HG03342 (cell line): ENCODE results near the gene ONECUT3.
A peak's percentile ranks its signal among the peaks of the same experiment; 100 is the strongest.
"Not testable (repeated sequence)": the region's sequence is repeated elsewhere in the genome, so short reads cannot be mapped to it uniquely, and the experiment has no call there.

Experiments
- ATAC-seq: cut with Tn5 transposase; IDR thresholded peaks from one replicate; pipeline ENCODE4 v1.9.1; 2021; ENCODE audit warnings: mild to moderate bottlenecking, moderate library complexity; ENCODE audit not compliant: unreplicated experiment

ONECUT3 gene

GRCh38 chr19:1790054-1790792, 36.9 kb downstream of the ONECUT3 start:
- no peak for ATAC-seq

DNA sequence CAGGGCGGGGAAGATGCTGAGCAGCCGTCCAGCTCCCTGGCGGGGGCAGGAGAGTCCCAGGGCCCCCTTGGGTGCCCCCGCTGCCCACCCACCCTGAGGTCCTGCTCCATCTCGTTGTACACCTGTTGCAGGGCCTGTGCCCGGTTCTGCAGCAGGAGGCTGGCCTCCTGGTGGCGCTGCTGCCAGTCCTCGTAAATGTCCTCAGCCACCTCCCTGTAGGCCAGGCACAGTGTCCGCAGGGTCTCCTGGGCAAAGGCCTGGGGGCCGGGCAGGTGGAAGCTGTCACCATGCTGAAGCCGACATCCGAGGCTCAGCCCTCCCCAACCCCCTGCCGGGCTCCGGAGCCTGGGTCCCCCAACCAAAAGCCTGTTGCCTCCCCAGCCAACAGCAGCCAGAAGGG, 38.6 kb downstream of the ONECUT3 start:
- ATAC-seq, result no peak

DNA sequence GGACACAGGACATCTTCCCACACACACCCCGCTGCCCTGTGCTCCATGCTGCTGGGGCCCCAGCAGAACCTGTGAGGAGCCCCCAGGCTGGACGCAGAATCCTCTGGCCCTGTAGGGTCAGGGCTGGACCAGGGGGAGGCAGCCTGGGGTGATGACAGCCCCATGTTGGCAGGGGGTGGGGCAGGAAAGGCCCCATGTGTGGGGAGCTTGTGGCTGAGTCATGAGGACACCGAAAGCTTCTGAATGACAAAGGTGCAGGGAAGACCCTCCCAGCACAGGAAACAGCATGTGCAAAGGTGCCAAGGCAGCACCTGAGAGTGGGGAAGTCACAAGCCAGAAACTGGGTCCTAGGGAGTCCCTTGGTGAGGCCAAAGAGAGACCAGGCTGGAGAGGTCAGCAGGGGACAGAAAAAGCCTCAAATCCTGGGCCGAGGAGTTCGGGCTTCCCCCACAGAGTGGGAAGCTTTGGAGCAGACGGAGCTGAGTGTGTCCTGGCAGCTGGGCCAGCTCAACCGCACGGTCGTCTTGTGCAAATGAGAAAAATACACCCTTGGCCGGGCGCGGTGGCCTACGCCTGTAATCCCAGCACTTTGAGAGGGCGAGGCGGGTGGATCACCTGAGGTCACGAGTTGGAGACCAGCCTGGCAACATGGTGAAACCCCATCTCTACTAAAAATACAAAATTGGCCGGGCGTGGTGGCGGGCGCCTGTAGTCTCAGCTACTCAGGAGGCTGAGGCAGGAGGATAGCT, 41.3 kb downstream of the ONECUT3 start:
- no peak for ATAC-seq

GRCh38 chr19:1796395-1797142, 43.3 kb downstream of the ONECUT3 start:
- ATAC-seq, result no peak

DNA sequence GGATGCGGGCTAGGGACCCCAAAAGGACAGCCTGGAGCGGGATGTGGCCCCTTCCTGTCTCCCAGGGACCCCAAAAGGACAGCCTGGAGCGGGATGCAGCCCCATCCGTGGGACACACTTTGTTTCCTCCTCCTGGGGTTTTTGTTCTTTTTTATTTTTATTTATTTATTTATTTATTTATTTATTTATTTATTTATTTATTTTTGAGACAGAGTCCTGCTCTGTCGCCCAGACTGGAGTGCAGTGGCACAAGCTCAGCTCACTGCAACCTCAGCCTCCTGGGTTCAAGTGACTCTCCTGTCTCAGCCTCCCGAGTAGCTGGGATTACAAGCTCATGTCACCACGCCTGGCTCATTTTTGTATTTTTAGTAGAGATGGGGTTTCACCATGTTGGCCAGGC, 44.0 kb downstream of the ONECUT3 start:
- ATAC-seq, result not testable (repeated sequence)

- no peak for ATAC-seq
These were observed 46.5 kb downstream of the ONECUT3 start for GRCh38 chr19:1799695-1800342.

DNA sequence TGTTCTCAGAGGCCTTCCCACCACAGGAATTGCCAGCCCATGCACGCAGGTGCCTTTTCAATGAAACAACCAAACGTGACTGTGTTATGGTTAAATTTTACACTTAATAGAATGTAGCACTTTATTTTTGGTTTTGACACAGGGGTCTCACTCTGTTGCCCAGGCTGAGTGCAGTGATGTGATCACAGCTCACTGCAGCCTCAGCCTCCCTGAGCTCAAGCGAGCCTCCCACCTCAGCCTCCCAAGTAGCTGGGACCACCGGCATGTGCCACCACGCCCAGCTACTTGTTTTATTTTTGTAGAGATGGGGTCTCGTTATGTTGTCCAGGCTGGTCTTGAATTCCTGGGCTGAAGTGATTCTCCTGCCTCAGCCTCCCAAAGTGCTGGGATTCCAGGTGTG, 51.6 kb downstream of the ONECUT3 start:
- ATAC-seq, result no peak

DNA sequence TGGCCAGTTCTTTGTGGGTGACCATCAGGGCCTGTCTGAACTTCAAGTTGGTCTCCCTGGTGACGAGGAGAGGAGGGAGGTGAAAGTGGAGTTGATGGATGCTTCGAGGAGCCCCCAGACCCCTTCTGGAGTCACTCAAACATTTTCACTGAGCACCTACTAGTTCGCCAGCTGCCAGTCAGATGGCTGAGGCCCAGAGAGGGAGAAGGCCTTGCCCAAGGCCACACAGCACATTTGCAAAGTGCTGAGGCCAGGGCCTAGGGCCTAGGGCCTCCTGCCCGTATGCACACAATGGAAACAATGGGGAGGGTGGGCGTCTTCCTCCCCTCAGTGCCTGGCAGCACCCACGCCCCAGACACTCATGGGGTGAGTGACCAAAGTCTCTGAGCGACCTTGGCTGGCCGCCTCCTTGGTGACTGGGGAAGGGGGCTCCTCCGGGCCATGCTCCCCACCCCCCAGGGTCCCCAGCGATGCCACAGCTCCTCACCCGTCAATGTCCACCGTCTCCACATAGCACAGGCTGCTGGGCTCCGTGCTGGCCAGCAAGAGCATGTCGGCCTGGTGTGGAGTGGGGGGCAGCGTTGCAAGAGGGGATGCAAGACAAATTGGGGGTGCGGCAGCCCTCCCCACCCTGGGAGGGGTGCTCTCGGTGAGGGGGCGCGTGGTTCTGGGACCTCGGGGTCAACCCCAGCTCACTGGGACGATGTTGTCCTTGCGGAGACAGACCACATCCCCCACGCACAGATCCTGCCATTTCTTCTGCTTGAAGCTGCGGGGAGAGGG, 52.3 kb downstream of the ONECUT3 start:
- no peak for ATAC-seq

DNA sequence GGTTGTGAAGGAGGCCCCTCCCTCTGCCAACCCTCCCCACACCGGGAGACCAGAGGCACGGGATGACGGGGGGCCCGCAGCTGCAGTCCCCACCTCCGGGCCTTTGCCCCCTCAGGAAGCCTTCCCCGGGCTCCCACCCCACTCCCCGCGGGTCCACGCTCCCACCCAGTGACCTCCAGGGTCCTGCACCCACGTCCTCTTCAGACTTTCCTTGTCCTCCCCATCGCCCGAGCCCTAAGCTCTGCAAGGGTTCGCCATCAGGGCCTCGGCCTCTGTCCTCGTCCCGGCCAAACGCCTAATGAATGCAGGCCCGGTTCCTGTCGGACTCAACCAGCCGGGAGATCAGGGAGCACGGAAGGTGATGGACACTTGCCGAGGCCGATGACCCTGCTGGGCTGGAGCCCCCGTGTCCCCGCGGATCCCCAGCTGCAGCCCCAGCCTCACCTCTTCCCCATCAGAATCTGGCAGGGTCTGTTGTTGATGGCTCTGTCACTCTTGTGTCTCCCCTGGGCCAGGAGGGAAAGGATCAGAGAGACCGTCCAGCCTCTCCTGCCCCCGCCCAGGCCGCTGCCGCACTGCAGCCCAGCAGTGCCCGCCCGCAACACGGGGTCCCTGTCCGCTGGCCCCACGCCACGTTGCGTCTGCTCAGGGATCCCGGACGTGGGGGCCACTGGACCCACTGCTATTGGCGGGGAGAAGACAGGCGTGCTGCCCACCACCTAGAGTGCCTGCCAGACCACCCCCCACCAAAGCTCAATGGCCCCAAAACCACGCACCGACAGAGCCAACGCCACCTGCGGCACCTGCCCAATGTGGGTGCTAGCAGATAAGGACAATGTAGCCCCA, 53.1 kb downstream of the ONECUT3 start:
- no peak for ATAC-seq

DNA sequence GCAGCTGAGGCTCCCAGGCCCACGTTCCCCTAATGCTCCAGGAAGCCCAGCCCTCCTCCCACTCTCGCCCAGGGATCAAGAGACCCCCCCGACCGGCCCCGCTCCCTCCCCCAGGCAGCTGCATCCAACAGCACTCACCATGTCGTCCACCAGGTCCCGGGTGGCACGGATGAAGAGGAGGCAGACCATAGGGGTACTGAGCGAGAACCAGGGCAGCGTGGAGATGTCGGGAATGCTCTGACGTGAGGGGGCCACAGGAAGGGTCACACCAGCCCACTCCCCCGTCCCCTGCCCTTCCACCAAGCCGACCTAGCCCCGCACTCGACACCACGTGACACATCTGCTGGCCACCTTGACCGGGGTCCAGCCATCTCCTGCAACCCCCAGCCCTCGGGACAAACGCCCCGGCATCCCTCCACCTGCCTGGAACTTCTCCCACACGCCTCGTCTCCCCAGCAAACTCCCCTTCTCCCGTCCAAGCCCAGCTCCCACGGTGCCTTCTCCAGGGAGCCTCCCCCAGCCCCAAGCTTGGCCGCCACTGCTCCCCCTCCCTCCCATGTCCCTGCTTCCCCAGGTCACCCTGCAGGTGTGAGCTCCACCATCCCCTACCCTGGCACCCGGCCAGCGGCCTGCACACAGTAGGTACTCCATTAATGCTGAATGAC, 53.9 kb downstream of the ONECUT3 start:
- no peak for ATAC-seq

DNA sequence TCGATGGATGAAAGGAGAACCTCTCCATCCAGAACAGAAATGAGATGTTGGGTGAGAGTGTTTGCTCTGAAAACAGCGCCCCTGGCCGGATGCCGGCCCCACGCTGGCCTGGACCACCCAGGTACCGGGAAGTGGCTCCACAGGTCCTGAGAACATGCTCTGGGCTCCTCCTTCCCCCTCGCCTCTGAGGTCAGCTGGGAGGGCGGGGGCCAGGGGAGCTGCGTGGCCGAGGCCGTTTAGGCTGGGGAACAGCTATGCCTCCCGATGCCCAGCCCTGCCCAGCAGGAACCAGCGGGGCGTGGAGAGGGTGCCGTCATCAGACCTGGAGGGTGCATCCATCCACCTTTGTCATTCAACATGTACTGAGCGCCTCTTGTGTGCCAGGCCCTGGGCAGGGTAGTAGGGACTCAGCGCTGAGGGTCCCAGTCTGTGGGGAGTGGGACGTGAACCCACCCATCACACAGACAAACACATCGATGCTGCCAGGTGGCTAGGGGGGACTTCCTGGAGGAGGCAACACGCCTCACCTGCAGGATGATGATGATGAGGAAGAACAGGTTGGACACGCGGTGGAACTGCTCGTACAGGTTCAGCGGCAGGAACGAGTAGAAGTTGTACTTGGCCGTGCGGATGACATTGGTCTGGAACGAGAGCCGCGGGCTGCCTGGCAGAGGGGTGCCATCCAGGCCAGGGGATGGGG, 54.5 kb downstream of the ONECUT3 start:
- ATAC-seq, result no peak

DNA sequence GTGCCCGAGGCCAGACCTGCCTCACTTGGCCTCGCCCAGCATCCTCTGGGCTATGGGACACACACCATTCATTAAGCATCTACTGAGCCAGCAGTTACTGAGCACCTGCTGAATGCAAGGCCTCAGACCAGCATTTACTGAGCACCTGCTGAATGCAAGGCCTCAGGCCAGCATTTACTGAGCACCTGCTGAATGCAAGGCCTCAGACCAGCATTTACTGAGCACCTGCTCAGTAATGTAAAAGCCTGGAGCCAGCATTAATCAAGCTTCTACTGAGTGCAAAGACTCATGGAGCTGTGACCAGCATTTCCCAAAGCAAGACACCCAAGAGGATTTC, 55.1 kb downstream of the ONECUT3 start:
- ATAC-seq, result no peak

GRCh38 chr19:1809678-1810077, 56.4 kb downstream of the ONECUT3 start:
- no peak for ATAC-seq

DNA sequence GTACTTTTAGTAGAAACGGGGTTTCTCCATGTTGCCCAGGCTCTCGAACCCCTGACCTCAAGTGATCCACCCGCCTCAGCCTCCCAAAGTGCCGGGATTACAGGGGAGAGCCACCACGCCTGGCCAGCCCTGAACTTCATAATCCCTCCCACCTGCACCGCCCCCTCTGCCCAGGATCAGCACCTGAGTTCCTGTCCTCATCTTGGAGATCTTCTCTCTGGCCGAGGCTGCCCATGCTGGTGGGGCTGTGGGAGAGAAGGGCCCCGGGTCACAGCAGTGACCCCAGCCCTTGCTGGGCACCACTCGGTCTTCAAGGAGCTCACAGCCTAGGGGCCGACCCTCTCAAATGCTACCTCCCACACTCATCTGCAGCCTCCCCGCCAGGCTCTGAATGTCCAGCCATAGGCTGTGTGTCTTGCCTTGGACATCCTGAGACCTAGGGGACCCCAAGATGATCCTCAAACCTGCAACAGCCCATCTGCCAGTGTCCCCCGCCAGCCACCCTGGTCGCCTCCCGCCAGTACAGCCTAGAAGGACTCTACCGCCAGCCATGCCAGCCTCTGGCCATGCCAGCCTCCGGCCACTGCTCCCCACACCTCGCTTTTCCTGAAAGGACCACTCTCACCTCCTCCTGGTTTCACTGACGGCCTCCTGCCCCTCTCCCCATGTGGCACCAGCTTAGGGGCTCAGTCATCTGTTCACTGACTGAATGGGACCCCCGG, 57.3 kb downstream of the ONECUT3 start:
- ATAC-seq, result no peak

DNA sequence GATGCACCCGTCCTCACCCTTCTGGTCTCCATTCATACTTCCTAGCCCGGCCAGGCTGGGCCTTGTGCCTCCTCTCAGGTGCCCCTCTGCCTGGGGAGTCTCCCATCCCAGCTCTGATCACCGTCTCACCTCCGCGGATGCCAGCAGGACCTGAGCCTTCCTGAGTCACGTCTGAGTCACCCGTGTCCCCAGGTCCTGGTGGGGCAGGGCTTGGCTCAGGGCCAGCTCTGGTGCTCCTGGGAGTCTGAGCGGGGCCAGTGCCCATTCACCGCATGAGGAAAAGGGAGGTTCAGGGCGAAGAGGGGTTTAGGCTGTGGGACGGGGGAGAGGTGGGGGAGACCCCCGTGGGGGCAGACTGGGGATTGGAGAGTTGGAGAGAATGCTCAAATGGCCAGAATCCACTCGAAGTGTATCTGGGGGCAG, 58.2 kb downstream of the ONECUT3 start:
- ATAC-seq, result no peak

DNA sequence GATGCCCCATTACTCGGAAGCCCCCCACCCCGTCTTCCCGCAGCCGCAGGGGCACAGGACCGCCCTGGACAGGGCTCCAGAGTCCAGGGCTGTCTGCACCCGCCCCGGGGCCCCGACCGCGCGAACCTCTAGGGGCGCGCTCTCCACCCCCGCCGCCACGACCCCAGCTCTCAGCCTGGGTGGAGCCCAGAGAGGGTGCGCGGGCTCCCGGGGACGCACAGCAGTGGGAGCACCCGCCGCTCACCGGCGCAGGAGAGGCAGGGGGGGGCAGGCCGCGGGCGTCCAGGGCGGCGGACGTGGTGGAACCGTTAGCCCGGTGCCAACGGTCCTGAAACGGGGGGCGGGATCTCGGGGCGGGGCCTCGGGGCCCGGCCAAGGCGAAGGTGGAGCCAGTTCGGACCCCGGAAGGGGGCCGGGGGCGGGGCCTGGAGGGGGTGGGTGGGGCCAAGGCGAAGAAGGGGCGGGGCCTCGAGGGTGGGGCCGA, 58.7 kb downstream of the ONECUT3 start, which contains the start of gene ATP8B3:
Gene ATP8B3, minus strand, starts transcription at position 335 of the 484 bp plus-strand sequence. CDS start 540 bp downstream, outside the sequence.
- peak; percentile 20 for ATAC-seq

DNA sequence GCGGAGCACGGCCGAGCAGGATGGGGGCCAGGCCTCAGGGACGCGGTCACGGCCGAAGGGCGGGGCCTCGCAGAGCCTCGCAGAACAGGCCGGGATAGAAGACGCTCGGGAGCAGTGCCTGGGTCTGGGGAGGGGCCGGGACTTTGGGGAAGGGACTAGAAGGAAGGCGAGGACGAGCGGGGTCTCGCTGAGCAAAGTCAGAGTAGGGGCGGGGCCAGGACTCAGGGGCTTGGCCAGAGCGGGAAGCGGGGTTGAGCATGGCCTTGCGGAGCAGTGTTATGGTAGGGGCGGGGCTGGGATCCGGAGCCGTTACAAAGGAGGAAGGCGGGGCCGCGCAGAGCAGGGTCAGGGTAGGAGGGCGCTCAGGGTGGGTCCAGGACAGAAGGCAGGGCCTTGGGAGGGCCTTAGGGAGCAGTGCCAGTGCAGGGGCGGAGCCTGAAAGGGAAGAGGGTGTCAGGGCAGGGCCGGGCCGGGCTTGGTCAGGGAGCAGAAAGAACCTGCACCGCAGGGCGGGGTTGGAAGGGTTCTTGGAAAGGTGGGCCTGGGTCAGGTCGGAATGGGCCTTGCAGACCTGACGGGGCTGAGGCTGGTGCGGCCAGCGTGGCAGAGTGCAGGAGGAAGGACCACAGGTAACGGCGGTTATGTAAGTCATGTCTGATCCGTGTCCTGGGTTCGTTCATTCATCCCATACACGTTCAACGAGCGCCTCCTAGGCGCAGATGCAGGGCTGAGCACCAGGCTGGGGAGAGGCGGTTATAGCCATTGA, 59.3 kb downstream of the ONECUT3 start:
- ATAC-seq, result peak; percentile 69
